Large intestine (tissue), 3 donors: Measurements from ENCODE around the gene CNGA1. TPM values are rescaled to one million over a fixed set of nuclear protein-coding genes. Genes with fewer than 3 reads are reported as not detected.
"Not testable (repeated sequence)": the region's sequence is repeated elsewhere in the genome, so short reads cannot be mapped to it uniquely, and the experiment has no call there.

ENCODE experiments used
- DNase-seq, 2 donors: peaks; one replicate each; pipeline versions ENCODE4 v3.0.0 to v3.0.0-alpha.2; 2013
- H3K27ac ChIP-seq: one replicate; pipeline ENCODE4 v1.5.1; 2013; ENCODE audit warnings: low read length
- H3K27me3 ChIP-seq: 2 replicates; pipeline ENCODE4 v1.6.1; 2013; ENCODE audit warnings: low read length; ENCODE audit not compliant: control insufficient read depth, insufficient read depth
- H3K36me3 ChIP-seq: 2 replicates; pipeline ENCODE4 v1.6.1; 2013; ENCODE audit warnings: low read length; ENCODE audit not compliant: control insufficient read depth, insufficient read depth
- H3K4me1 ChIP-seq: one replicate; pipeline ENCODE4 v1.6.1; 2013; ENCODE audit warnings: low read length; ENCODE audit not compliant: control insufficient read depth, insufficient read depth
- H3K4me3 ChIP-seq: one replicate; pipeline ENCODE4 v1.5.1; 2013; ENCODE audit warnings: low read length
- H3K9me3 ChIP-seq: one replicate; pipeline ENCODE4 v1.6.1; 2013; ENCODE audit warnings: mild to moderate bottlenecking, low read depth, low read length, moderate library complexity; ENCODE audit not compliant: control insufficient read depth
- WGBS: methylation state at CpG from one replicate; pipeline ENCODE4 v1.1.5; 2013; ENCODE audit warnings: low lambda C conversion rate; ENCODE audit not compliant: insufficient coverage; 5-methylcytosine and 5-hydroxymethylcytosine counted together
- polyA plus RNA-seq: library from polyadenylated mRNA; unstranded; fragments of 120-200 nt; gene quantifications from one replicate; pipeline ENCODE4 v1.2.1, GENCODE V29; 2013

Gene CNGA1
- polyA plus RNA-seq, 1 donor: 4.7 TPM

- Histone ChIP-seq H3K36me3 (peaks cover 3% of the 10 kb centered on the region), H3K9me3 (no peaks in the 10 kb centered on the region), H3K27ac (peak overlapping the region; percentile 85), H3K4me3 (peak overlapping the region; percentile 94), H3K4me1 (peaks cover 20% of the 10 kb centered on the region), H3K27me3 (peaks cover 3% of the 10 kb centered on the region)
- WGBS: no CpG with 5 or more reads among the region's 5 CpGs
- DNase-seq: no peak
These were observed 803 bp downstream of the CNGA1 start for GRCh38 chr4:48015678-48016077.

- Histone ChIP-seq H3K27me3 (peaks cover 3% of the 10 kb centered on the region), H3K9me3 (no peaks in the 10 kb centered on the region), H3K4me1 (peaks cover 15% of the 10 kb centered on the region), H3K27ac (peak overlapping the region; percentile 85), H3K36me3 (peaks cover 8% of the 10 kb centered on the region), H3K4me3 (peak overlapping the region; percentile 94)
- no CpG with 5 or more reads among the region's 4 CpGs for WGBS
- DNase-seq: peak; percentile 43 to 81
These were observed 1.3 kb downstream of the CNGA1 start for GRCh38 chr4:48015216-48015615.

- no CpG with 5 or more reads among the region's 3 CpGs for WGBS
- no peak for DNase-seq
- H3K4me3 ChIP-seq: no peak overlapping the region
These were observed 3.7 kb downstream of the CNGA1 start for GRCh38 chr4:48012824-48013223.

GRCh38 chr4:48011722-48012121 lies 4.8 kb downstream of the CNGA1 start:
- no peak for DNase-seq
- 96% methylated on average over 3 of the region's 4 CpGs for WGBS
- H3K27me3 ChIP-seq: no peaks in the 10 kb centered on the region

More at GRCh38 chr4:48012824-48013223, 3.7 kb downstream of the CNGA1 start:
- H3K4me1 ChIP-seq: no peaks in the 10 kb centered on the region
- H3K27ac ChIP-seq: no peak overlapping the region
- peaks cover 11% of the 10 kb centered on the region for H3K36me3 ChIP-seq
- H3K27me3 ChIP-seq: peaks cover 3% of the 10 kb centered on the region
- H3K9me3 ChIP-seq: peaks cover 7% of the 10 kb centered on the region

GRCh38 chr4:48010906-48011305 lies 5.6 kb downstream of the CNGA1 start:
- H3K4me1 ChIP-seq, H3K27ac ChIP-seq, DNase-seq, H3K27me3 ChIP-seq, H3K4me3 ChIP-seq: not testable (repeated sequence)
- Histone ChIP-seq H3K36me3 (peaks cover 11% of the 10 kb centered on the region), H3K9me3 (peaks cover 11% of the 10 kb centered on the region)
- 100% methylated on average over 1 of the region's 6 CpGs for WGBS

More at GRCh38 chr4:48011722-48012121, 4.8 kb downstream of the CNGA1 start:
- H3K4me3 ChIP-seq: no peak overlapping the region
- peaks cover 11% of the 10 kb centered on the region for H3K36me3 ChIP-seq
- H3K27ac ChIP-seq: no peak overlapping the region
- no peaks in the 10 kb centered on the region for H3K4me1 ChIP-seq
- H3K9me3 ChIP-seq: peaks cover 8% of the 10 kb centered on the region

- Histone ChIP-seq H3K36me3 (peaks cover 15% of the 10 kb centered on the region), H3K4me3 (no peak overlapping the region), H3K27ac (no peak overlapping the region), H3K4me1 (no peaks in the 10 kb centered on the region), H3K27me3 (no peaks in the 10 kb centered on the region), H3K9me3 (peaks cover 16% of the 10 kb centered on the region)
- DNase-seq: no peak
These were observed 8.4 kb downstream of the CNGA1 start for GRCh38 chr4:48008021-48008596.

- WGBS: 100% methylated on average over 1 of the region's 2 CpGs
- H3K4me3 ChIP-seq: no peak overlapping the region
- peaks cover 12% of the 10 kb centered on the region for H3K36me3 ChIP-seq
- no peak for DNase-seq
- peaks cover 16% of the 10 kb centered on the region for H3K9me3 ChIP-seq
- no peaks in the 10 kb centered on the region for H3K27me3 ChIP-seq
- H3K4me1 ChIP-seq: no peaks in the 10 kb centered on the region
- no peak overlapping the region for H3K27ac ChIP-seq
These were observed 10.7 kb downstream of the CNGA1 start for GRCh38 chr4:48005781-48006180.

GRCh38 chr4:48003568-48003967 lies 12.9 kb downstream of the CNGA1 start:
- H3K9me3 ChIP-seq: peaks cover 17% of the 10 kb centered on the region
- not testable (repeated sequence) for H3K36me3 ChIP-seq, H3K4me1 ChIP-seq, H3K27ac ChIP-seq, H3K27me3 ChIP-seq, DNase-seq, H3K4me3 ChIP-seq
- no CpG with 5 or more reads among the region's 2 CpGs for WGBS

GRCh38 chr4:48002267-48002666 lies 14.2 kb downstream of the CNGA1 start:
- Histone ChIP-seq H3K27ac (no peak overlapping the region), H3K36me3 (peaks cover 8% of the 10 kb centered on the region), H3K9me3 (peaks cover 21% of the 10 kb centered on the region), H3K4me1 (no peaks in the 10 kb centered on the region), H3K27me3 (no peaks in the 10 kb centered on the region), H3K4me3 (no peak overlapping the region)
- WGBS: no CpG with 5 or more reads among the region's 1 CpG
- DNase-seq: no peak

GRCh38 chr4:47996021-47996420 lies 20.5 kb downstream of the CNGA1 start:
- no peaks in the 10 kb centered on the region for H3K4me1 ChIP-seq
- no peaks in the 10 kb centered on the region for H3K27me3 ChIP-seq
- no CpG with 5 or more reads among the region's 1 CpG for WGBS
- no peak overlapping the region for H3K4me3 ChIP-seq
- peaks cover 34% of the 10 kb centered on the region for H3K9me3 ChIP-seq
- peaks cover 6% of the 10 kb centered on the region for H3K36me3 ChIP-seq
- DNase-seq: no peak
- H3K27ac ChIP-seq: no peak overlapping the region

GRCh38 chr4:47992475-47992874 lies 24.0 kb downstream of the CNGA1 start:
- not testable (repeated sequence) for H3K4me3 ChIP-seq, H3K27ac ChIP-seq, H3K27me3 ChIP-seq, H3K36me3 ChIP-seq, DNase-seq, H3K4me1 ChIP-seq
- peaks cover 28% of the 10 kb centered on the region for H3K9me3 ChIP-seq
- WGBS: 100% methylated on average over 1 of the region's 1 CpG
